UCSD-AML1 (cell line): ENCODE measurements around the gene MAPRE3.
A peak's percentile ranks its signal among the peaks of the same experiment; 100 is the strongest.

Experiments
- DNase-seq: peaks from one replicate; lab custom pipeline; 2025; ENCODE audit not compliant: unreplicated experiment; lab: John Stamatoyannopoulos, UW

Gene MAPRE3

DNA sequence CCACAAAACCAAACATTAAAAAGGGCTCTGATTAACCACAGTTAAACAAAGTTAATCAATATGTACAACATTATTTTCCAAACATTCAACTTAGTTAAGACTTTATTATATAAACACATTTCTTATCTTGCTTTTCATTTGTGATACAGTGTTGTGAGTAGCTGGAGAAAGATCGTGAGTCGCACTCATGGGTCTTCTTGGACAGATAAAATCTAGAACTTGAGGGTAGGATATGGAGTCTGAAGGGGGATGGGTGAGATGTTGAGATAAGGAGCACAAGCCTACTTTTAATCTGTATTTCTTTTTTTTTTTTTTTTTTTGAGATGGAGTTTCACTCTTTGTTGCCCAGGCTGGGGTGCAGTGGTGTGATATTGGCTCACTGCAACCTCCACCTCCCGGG, 39.7 kb downstream of the MAPRE3 start:
- no peak for DNase-seq

DNA sequence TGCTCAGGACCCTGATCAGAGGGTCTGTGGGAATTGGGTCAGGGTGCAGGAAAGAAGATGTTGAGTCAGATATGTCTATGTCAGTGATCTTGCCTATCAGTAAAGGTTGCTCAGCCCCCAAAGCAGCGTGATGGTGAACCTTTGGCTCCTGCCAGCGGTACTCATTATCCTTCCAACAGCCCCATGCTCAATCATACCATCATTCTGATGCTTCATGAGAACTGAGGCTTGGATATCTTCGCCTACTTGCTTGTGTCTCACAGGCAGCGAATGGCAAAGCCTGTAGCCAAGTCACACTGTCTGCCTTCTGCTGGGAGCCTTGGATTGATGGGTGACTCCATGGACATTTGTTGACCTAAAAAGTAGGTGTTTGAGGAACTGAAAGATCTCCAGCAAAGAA, 43.3 kb downstream of the MAPRE3 start:
- no peak for DNase-seq

DNA sequence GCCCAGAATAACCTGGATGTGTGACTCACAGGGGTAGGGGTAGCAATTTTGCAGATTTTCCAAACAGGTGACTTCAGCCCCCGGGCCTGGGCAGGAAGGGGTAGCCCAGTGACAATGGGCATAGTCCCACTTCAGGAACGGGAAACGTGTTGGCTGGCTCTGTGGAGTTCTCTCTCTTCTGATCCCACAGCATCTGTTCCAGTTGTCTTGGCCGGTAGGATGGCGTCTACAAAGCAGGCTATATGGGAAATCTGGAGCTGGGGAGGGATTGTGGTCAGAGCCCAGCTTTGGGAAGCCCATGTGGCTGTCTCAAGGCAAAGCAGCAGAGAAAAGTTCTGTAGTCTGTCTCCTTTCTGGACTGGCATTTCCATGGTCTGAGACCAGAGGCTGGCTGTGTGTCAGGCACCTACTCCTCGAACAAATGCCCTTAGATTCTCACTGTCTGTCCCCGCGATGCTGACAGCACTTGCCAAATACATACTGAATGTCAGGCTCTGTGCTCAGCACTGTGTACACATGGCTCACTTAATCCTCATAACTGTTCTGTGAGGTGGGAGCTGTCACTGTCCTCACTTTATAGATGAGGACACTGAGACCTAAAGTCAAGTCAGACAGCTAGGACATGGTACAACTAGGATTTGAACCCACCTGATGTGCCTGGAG, 44.5 kb downstream of the MAPRE3 start:
- DNase-seq, result no peak

DNA sequence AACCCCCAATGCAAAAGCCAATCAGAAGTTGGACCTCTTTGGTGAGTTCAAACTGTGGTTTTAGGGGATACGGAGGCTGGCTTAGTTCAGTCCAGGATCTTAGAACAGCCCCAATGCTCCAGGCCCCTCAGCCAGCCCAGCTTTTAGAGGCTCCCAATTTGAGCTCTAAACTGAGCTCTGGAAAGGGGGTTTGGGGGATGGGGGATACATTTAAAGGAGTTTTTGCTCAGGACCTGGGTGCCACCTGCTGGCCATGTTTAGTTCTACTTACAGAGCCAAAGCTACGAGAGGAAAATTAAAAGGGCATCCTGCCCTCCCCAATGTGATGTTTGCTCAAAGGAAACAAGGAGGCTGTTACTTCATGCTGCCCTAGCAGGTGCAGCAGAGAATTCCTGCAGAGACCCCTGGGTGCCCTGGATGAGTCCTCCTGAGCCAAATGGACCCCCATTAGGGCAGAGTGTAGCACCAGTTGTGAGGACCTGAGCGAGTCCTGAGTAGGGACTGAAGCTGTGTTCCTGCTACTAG, 46.4 kb downstream of the MAPRE3 start:
- peak; percentile 53 for DNase-seq

DNA sequence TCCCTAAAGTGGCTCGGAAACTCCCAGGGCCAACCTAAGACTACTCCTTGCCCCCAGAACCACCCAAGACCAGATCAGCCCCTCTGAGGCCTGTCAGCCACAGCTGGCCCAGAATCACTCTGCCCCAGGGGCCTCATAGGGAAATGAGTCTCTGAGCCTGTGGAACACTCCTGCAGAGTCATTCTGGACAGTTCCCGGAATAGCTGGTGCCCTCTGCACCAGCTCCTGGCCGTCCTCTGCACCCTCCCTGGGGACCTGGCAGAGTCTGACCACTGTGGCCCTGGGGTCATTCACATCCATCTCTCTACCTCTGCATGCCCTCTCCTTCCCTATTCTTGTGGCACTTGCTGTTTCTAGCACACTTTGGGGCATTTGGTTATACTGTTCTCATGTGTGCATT, 47.7 kb downstream of the MAPRE3 start:
- DNase-seq, result no peak

DNA sequence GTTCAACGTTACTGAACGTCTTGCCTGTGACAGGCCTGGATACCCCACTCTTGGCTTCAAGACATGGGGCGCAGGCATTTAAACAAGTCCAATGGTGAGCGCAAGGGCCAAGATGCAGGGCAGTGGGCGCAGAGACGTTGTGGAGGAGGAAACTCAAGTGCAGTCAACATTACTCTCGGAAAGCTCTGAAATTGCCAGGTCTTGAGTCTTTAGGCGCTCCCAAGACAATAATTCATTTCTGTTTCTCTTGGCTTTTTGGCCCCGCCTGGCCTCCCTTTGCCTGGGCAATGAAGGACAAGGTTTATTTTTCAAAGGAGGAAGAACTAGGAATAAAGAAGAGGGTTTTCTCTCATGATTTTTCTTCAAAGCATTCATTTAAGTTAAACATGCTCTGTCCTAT, 49.0 kb downstream of the MAPRE3 start:
- DNase-seq, result no peak

DNA sequence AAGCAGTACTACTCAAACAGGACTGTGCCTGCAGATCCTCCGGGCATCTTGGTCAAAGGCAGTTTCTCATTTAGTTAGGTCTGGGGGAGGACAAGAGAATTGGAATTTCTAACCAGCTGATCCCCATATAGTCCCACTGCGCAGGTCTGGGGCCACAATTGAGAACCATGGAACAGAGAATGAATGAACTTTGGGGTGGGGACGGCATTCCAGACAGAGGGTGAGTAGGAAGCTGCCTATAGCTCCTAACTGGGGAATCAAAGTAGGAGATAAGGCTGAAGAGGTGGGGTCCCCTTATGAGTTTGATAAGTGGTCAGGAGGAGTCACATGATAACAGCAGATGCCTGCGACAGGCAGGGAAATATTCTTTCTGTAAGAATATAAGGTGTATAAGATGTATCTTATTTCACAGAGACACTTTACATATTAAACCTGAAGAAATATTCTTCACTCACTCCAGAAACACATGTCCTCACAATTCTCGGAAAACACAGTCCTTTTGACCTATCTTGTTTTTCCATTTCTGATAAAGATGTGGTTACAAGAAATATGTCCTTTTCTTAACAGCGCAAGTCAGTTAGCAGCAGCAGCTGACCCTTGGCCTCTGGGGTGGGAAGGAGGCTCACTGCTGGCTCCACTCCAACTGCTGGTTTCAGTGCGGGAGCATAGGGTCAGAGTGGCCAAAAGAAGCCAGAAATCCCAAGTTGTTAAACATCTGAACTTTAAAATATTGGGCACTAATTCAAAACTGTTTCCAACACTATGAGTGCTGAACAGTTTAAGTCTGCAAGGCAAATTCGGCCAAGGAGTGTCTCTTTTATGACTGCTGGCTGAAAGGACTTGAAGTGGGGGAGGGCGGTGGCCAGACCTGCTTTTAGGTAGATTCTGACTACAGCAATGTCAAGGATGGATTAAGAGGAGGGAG, 49.8 kb downstream of the MAPRE3 start:
- no peak for DNase-seq

DNA sequence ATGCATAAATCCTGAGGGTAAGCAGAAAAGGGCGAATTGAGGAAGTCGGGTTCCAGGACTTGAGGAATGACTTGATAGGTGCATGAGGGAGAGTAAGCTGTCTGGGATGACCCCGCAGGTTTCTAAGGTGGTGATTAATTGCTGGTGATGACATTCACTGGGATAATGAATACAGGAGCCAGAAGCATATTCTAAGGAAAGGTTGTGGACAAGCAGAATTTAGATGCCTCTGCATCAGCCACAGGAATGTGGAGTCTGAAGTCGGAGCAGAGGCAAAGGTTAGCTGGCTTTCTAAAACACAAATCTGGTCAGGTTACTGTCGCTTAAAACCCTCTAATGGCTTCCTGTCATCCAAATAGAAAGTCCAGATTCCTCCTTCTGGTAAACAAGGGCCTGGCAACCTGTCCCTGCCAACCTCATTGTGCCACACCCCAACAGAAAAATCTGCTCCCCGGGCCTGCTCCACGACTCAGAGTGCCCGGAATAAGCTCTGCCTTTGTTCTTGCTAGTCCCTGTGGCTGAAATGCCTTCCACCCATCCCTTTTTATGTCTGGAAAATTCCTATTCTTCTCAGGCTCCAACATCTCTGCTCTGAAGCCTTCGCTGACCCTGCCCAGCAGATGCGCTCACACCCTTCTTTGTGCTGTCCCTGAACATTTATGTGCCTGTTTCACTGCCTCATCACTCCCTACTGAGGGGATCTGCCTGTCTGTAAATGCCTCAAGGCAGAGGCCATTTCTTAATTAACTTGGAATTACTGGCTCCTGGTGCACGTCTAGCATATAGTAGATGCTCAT, 51.0 kb downstream of the MAPRE3 start:
- DNase-seq, result no peak

DNA sequence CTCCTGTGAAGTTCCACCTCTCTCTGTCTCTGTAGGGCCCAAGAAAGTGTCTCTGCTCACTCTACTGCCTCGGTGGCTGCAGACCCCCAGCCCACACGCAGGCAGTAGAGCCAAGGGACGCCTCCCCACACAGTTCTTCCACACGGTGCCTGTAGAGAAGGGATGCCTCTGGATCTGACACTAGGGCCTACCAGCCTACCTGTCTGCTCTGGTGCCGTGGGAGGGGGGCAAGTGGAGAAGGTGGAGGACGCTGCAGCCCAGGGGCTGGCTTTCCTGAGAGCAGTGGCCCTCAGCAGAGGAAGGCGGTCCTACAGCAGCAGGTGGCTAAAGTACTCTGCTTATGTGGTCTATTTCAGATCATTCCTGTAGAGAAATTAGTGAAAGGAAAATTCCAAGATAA, 53.3 kb downstream of the MAPRE3 start:
- no peak for DNase-seq

DNA sequence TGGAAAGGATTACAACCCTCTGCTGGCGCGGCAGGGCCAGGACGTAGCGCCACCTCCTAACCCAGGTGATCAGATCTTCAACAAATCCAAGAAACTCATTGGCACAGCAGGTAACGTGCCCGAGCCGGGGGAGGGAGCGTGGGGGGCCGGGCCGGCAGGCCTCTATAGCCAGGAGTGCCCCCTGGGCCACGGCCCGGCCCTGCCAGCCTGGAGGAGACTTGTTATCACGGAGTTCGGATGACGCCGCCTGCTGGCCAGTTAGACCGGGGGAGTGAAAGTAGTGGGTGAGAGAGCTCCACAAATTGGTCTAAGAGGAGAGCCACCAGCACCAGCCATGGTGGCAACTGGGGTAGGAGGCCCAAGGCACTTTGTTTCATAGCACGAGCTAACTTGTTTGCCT, 53.8 kb downstream of the MAPRE3 start:
- no peak for DNase-seq

DNA sequence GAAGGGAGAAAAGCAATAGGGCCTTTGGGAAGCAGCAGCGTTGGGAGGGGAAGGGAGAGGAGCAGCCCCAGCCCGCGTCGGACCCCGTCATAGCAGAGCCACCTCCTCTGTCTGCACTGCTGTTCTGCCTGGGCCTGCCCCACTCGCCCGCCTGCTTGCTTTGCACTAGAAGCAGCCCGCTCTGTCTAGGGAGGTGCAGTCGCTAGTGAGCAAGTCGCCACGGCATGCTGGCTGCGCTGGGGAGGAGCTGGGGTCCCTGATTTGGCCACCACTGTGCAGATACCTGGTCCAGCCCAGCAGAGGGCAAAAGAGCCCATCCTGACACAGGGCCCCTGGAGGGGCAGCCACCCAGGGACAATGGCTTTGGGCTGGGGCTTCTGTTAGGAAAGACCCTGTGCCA, 54.4 kb downstream of the MAPRE3 start:
- no peak for DNase-seq

DNA sequence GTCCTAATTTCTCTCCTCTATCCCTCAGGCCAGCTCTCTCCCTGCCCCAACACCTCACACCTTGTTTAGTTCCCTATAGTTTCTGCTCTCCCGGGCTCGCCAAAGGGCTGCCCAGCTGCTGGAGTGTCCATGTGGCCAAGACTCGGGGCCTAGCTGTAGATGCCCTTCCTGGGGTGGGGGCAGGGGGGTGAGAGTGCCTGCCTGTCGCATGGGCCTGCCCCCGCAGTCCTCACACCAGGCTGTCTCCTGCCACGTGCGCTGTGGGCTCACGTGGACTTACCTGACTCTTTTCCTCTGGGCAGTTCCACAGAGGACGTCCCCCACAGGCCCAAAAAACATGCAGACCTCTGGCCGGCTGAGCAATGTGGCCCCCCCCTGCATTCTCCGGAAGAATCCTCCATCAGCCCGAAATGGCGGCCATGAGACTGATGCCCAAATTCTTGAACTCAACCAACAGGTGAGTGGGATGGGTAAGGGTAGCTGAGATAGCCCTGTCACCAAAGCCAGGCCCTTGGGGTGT, 54.9 kb downstream of the MAPRE3 start:
- DNase-seq, result no peak

DNA sequence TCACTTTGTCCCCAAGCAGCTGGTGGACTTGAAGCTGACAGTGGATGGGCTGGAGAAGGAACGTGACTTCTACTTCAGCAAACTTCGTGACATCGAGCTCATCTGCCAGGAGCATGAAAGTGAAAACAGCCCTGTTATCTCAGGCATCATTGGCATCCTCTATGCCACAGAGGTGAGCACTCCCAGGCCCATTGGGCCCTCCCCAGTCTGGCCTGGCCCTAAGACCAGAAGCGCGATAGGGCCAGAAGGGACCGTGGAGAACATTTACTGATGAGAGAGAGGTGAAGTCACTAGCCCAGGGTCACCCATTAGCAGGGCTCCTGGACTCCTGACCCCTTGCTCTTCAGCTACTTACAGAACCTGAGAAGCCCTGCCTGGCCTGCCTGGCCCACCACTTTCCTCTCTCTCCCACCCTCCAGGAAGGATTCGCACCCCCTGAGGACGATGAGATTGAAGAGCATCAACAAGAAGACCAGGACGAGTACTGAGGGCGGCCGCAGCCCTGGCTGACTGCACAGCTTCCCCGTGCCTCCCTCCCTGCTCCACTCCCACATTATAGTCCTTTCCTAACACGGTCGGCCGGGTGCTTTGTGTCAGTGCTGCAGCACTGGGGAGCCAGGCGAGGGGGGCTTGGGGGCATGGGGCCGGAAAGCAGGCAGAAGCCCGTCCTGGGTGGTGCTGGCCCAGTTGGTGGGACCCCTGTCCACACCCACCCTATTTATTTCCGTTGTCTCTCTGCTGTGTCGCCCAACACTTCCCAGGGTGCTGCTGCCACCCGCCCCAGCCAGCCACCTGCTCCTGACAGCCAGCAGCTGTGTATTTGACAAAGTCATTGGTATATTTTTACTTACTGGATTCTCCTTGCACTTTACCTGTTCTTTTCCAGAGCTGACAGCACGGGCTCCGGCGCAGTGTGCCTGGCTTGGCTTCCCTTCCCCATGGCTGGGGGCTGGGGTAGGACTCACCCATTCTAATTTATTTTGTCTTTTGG, 55.7 kb downstream of the MAPRE3 start:
- no peak for DNase-seq

DNA sequence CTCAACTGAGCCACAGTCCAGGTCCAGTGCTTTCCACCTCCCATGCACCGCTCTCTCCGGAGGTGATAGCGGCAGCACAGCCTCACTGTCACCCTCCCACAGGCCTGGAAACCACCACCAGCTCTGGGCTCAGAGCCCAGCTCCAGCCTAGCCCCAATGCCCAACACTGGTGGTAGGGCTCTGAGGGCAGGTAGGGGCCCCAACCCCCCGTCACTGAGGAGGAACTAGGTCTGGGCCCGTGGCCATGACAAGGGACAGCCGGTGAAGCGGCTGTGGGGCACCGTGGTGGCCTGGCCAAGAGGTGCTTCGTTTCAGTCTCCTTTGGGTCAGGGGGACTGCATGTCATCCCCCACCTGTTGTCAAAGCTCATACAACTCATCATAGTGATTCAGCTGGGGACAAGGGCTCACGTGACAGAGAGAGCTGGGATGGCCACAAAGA, 56.8 kb downstream of the MAPRE3 start:
- DNase-seq, result no peak

DNA sequence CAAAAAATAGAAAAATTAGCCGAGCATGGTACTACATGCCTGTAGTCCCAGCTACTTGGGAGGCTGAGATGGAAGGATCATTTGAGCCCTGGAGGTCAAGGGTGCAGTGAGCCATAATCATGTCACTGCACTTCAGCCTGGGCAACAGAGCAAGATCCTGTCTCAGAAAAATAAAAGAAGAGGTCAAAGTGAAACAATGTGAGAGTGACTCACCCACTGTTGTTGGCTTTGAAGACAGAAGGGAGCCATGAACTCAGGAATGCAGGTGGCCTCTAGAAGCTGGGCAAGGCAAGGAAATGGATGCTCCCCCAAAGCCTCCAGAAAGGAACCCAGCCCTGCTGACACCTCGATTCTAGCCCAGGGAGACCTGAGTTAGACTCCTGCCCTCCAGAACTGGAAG, 58.6 kb downstream of the MAPRE3 start:
- DNase-seq, result no peak

DNA sequence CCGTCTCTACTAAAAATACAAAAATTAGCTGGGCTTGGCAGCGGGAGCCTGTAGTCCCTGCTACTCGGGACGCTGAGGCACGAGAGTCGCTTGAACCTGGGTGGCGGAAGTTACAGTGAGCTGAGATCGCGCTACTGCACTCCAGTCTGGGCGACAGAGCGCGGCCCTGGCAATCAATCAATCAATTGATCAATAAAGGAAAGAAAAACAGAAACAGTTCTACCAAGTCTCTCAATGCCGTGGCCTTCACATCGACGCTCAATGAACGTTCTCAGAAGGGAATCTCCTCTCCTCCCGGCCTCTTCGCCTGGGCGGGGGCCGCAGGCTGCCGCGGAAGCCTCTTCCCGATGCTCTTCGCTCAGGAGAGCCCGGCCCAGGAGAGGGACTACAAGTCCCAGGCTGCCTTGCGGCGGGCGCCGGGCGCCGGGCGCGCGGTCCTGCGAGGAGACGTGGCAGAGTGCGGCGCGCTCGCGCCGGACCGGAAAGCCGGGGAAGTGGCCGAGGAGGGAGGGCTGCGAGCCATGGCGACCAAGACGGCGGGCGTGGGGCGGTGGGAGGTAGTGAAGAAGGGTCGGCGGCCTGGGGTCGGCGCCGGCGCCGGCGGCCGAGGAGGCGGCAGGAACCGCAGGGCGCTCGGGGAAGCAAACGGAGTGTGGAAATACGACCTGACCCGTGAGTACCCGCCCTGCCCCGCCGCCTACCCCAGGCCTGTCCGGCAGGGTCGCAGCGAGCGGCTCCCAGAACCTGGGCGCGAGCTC, 62.2 kb downstream of the MAPRE3 start, which contains the start of gene TMEM214:
TSS of gene TMEM214 (plus strand) at position 471 of the 758 bp plus-strand sequence. CDS start at position 522, 51 bp downstream.
- DNase-seq, result peak; percentile 90

DNA sequence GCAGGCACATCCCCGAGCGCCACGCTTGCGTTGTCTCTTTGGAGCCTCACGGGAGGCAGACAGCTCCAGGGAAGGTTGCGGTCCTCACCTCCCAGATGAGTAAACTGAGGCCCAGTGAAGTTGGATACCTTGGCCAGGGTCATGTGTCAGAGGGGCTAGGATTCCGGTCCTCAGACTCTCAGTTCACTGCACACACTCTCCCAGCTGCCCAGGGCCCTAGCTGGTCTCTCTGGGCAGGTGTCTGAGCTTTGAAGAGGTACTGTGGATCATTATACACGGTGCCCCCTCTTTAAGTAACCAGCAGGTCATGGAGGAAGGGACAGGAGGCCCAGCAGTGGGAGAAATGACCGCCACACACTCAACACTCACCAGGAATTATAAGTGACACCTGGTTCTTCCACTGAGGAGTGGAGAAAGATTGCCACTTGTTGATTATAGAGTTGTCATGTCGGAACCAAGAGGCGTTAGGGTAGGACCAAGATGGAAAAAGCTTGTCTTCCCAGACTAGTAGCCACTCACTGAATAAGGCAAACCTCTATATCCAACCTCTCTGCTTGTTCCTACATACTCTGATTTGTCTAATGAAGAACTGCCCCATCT, 62.9 kb downstream of the MAPRE3 start:
- no peak for DNase-seq

DNA sequence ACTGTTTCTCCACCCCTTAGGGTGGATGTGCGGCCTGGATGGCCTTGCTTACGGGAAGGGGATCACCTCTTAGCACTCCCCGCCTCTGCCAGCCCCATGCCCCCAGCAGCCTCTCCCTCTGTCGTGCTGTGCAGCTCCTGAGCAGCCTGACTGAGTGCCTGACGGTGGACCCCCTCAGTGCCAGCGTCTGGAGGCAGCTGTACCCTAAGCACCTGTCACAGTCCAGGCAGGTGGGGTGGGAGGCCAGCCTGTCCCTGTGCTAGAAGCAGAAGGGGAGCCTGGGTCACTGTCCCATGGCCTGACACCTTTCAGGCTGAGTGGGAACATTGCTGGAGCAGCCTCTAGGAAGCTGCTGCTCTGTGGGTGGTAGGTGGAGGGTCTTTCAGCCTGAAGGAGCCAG, 67.6 kb downstream of the MAPRE3 start:
- no peak for DNase-seq
